H1 (cell line): ENCODE measurements around the gene ADGRF1. TPM values are rescaled to one million over a fixed set of nuclear protein-coding genes. Genes with fewer than 3 reads are reported as not detected.

Experiments
- CTCF ChIA-PET: fragments of 300-600 bp; sonication (Branson Sonifier 250); formaldehyde crosslinking; loops from one replicate; lab custom pipeline; 2021; ENCODE audit not compliant: partially characterized antibody; lab: Charles Lee
- POLR2A ChIA-PET: fragments of 300-600 bp; sonication (Branson Sonifier 250); formaldehyde crosslinking; loops from one replicate; lab custom pipeline; 2021; ENCODE audit warnings: inconsistent platforms; ENCODE audit not compliant: partially characterized antibody; lab: Charles Lee
- DNase-seq, 2 experiments: peaks; one replicate each; pipeline versions ENCODE4 v3.0.0 to v3.0.0-alpha.2; 2010 to 2022; ENCODE audit warnings: low spot score in 2 of 2, low read depth in 1 of 2, mixed read lengths in 1 of 2
- FAIRE-seq: peaks from 2 replicates; lab custom pipeline; 2011; peaks lifted over from hg19 to GRCh38; lab: Jason Lieb, UNC
- H2AFZ ChIP-seq: 2 replicates; pipeline ENCODE4 v1.8.1; 2012; ENCODE audit warnings: low read length, inconsistent platforms
- H2AK5ac ChIP-seq: 2 replicates; pipeline ENCODE4 v1.6.1; 2013; ENCODE audit warnings: low read depth, low read length
- H2BK120ac ChIP-seq: replicated peaks from 2 replicates; pipeline ENCODE3; 2013; ENCODE audit warnings: low read depth, low read length, inconsistent platforms
- H2BK12ac ChIP-seq: 2 replicates; pipeline ENCODE4 v1.6.1; 2013; ENCODE audit warnings: low read depth, low read length
- H2BK15ac ChIP-seq: 2 replicates; pipeline ENCODE4 v1.6.1; 2013; ENCODE audit warnings: low read length
- H2BK20ac ChIP-seq: 2 replicates; pipeline ENCODE4 v1.6.1; 2013; ENCODE audit warnings: low read length
- H2BK5ac ChIP-seq: 2 replicates; pipeline ENCODE4 v1.6.1; 2013; ENCODE audit warnings: low read depth, low read length
- H3K14ac ChIP-seq: 2 replicates; pipeline ENCODE4 v1.6.1; 2013; ENCODE audit warnings: inconsistent platforms; ENCODE audit not compliant: insufficient read length
- H3K18ac ChIP-seq: 2 replicates; pipeline ENCODE4 v1.6.1; 2013; ENCODE audit warnings: low read length; ENCODE audit errors: extremely low read depth
- H3K23ac ChIP-seq: 2 replicates; pipeline ENCODE4 v1.6.1; 2013; ENCODE audit warnings: inconsistent platforms; ENCODE audit not compliant: insufficient read length
- H3K23me2 ChIP-seq: 2 replicates; pipeline ENCODE4 v1.6.1; 2013; ENCODE audit warnings: low read depth, low read length
- H3K27ac ChIP-seq: 2 replicates; pipeline ENCODE4 v1.6.1; 2011; ENCODE audit warnings: low read depth, low read length, inconsistent platforms
- H3K27me3 ChIP-seq, 4 experiments: replicated peaks in 1 of 4; 1 replicate in 1 of 4; 2 replicates in 3 of 4; pipeline versions ENCODE4 v1.6.1 to v1.8.1; 2011 to 2013; ENCODE audit warnings: low read length in 3 of 4, mild to moderate bottlenecking in 3 of 4, inconsistent platforms in 2 of 4, mixed read lengths in 2 of 4, moderate library complexity in 1 of 4; ENCODE audit not compliant: control insufficient read depth in 3 of 4, insufficient read depth in 3 of 4; ENCODE audit errors: extremely low read depth in 1 of 4
- H3K36me3 ChIP-seq, 4 experiments: 2 replicates each; pipeline versions ENCODE4 v1.6.1 to v1.8.1; 2011 to 2013; ENCODE audit warnings: mild to moderate bottlenecking in 4 of 4, low read length in 3 of 4, moderate library complexity in 2 of 4, control low read depth in 1 of 4, inconsistent platforms in 1 of 4; ENCODE audit not compliant: insufficient read depth in 4 of 4, control insufficient read depth in 2 of 4
- H3K4ac ChIP-seq: replicated peaks from 2 replicates; pipeline ENCODE3; 2013; ENCODE audit warnings: low read length, low read depth, mixed read lengths, inconsistent platforms; ENCODE audit not compliant: insufficient read length
- H3K4me1 ChIP-seq, 4 experiments: replicated peaks in 1 of 4; 1 replicate in 1 of 4; 2 replicates in 3 of 4; pipeline versions ENCODE4 v1.6.1 to v1.8.1; 2011 to 2013; ENCODE audit warnings: low read length in 3 of 4, inconsistent platforms in 2 of 4, mixed read lengths in 1 of 4; ENCODE audit not compliant: insufficient read depth in 4 of 4, control insufficient read depth in 3 of 4
- H3K4me2 ChIP-seq, 2 experiments: 2 replicates each; pipeline versions ENCODE4 v1.6.1 to v1.8.1; 2011 to 2013; ENCODE audit warnings: low read depth in 2 of 2, low read length in 2 of 2, control low read depth in 1 of 2, inconsistent platforms in 1 of 2, mild to moderate bottlenecking in 1 of 2; ENCODE audit not compliant: insufficient read depth in 1 of 2
- H3K4me3 ChIP-seq, 4 experiments: fragments of 200-600, 300-600 bp in 1 of 4; sonication (generic), shearing (Covaris generic), sonication (Bioruptor Twin) in 1 of 4; 2 replicates each; pipeline versions ENCODE4 v1.5.1 to v1.8.1; 2011 to 2016; ENCODE audit warnings: low read length in 4 of 4, low read depth in 3 of 4, control low read depth in 2 of 4, inconsistent platforms in 2 of 4, mild to moderate bottlenecking in 2 of 4, mixed read lengths in 1 of 4, moderate library complexity in 1 of 4; ENCODE audit not compliant: insufficient read depth in 2 of 4; ENCODE audit errors: extremely low read depth in 1 of 4
- H3K56ac ChIP-seq: replicated peaks from 2 replicates; pipeline ENCODE3; 2013; ENCODE audit warnings: low read depth, mild to moderate bottlenecking, mixed read lengths, low read length, inconsistent platforms; ENCODE audit not compliant: insufficient read length
- H3K79me1 ChIP-seq: 2 replicates; pipeline ENCODE4 v1.6.1; 2013; ENCODE audit warnings: low read depth, low read length, control low read depth
- H3K79me2 ChIP-seq, 2 experiments: 2 replicates each; pipeline versions ENCODE4 v1.6.1 to v1.8.1; 2012 to 2013; ENCODE audit warnings: low read length in 2 of 2, mild to moderate bottlenecking in 2 of 2, inconsistent platforms in 1 of 2; ENCODE audit not compliant: insufficient read depth in 2 of 2, control insufficient read depth in 1 of 2
- H3K9ac ChIP-seq, 4 experiments: replicated peaks in 1 of 4; 1 replicate in 1 of 4; 2 replicates in 3 of 4; pipeline versions ENCODE4 v1.6.1 to v1.8.1; 2011 to 2013; ENCODE audit warnings: low read depth in 3 of 4, low read length in 3 of 4, control low read depth in 2 of 4, mild to moderate bottlenecking in 2 of 4, moderate library complexity in 2 of 4, inconsistent platforms in 1 of 4; ENCODE audit errors: extremely low read depth in 1 of 4
- H3K9me3 ChIP-seq, 2 experiments: 2 replicates each; pipeline versions ENCODE4 v1.6.1 to v1.8.1; 2012 to 2013; ENCODE audit warnings: mild to moderate bottlenecking in 2 of 2, moderate library complexity in 2 of 2, control low read depth in 1 of 2, inconsistent platforms in 1 of 2, low read depth in 1 of 2, low read length in 1 of 2, mixed read lengths in 1 of 2; ENCODE audit not compliant: insufficient read depth in 2 of 2
- H4K20me1 ChIP-seq, 2 experiments: replicated peaks in 1 of 2; 2 replicates each; pipeline versions ENCODE3 to v1.8.1; 2011 to 2013; ENCODE audit warnings: inconsistent platforms in 2 of 2, low read length in 2 of 2, mild to moderate bottlenecking in 1 of 2; ENCODE audit not compliant: insufficient read depth in 2 of 2, control insufficient read depth in 1 of 2
- H4K5ac ChIP-seq: 2 replicates; pipeline ENCODE4 v1.6.1; 2013; ENCODE audit warnings: low read length, low read depth, mixed read lengths, inconsistent platforms; ENCODE audit not compliant: insufficient read length
- H4K8ac ChIP-seq: 2 replicates; pipeline ENCODE4 v1.8.0; 2013; ENCODE audit warnings: mild to moderate bottlenecking, moderate library complexity, low read length, inconsistent platforms; ENCODE audit not compliant: insufficient read depth; ENCODE audit errors: extremely low read depth
- H4K91ac ChIP-seq: replicated peaks from 2 replicates; pipeline ENCODE3; 2013; ENCODE audit warnings: low read length, mixed read lengths, inconsistent platforms; ENCODE audit not compliant: insufficient read length
- BCL11A ChIP-seq, 2 experiments: IDR thresholded peaks; one replicate each; pipeline ENCODE4 v1.6.1; 2011; ENCODE audit warnings: low read depth in 2 of 2, low read length in 2 of 2, mild to moderate bottlenecking in 2 of 2
- BRCA1 ChIP-seq: IDR thresholded peaks from 2 replicates; pipeline ENCODE4 v1.6.1; 2012; ENCODE audit warnings: low read depth, low read length, improper control_type of control experiment
- FOSL1 ChIP-seq: IDR thresholded peaks from 2 replicates; pipeline ENCODE4 v1.6.1; 2011; ENCODE audit warnings: mild to moderate bottlenecking, low read depth, low read length, moderate library complexity; ENCODE audit not compliant: insufficient read depth
- GABPA ChIP-seq: IDR thresholded peaks from 2 replicates; pipeline ENCODE4 v1.6.1; 2011; ENCODE audit warnings: mild to moderate bottlenecking, low read length, moderate library complexity, borderline replicate concordance; ENCODE audit not compliant: insufficient read depth
- HDAC6 ChIP-seq: IDR thresholded peaks from one replicate; pipeline ENCODE4 v1.7.1; 2012; ENCODE audit warnings: low read depth, mild to moderate bottlenecking, inconsistent platforms, low read length, moderate library complexity
- NANOG ChIP-seq: IDR thresholded peaks from 2 replicates; pipeline ENCODE4 v1.6.1; 2011; ENCODE audit warnings: low read length, low read depth, mild to moderate bottlenecking, inconsistent platforms; ENCODE audit not compliant: insufficient read depth, poor library complexity, severe bottlenecking
- SP1 ChIP-seq: IDR thresholded peaks from 2 replicates; pipeline ENCODE4 v1.6.1; 2011; ENCODE audit warnings: low read depth, low read length
- SUZ12 ChIP-seq: fragments of 200-600 bp; sonication (generic); IDR thresholded peaks from 2 replicates; pipeline ENCODE4 v1.6.1; 2012; ENCODE audit warnings: mild to moderate bottlenecking, inconsistent platforms, low read length, moderate library complexity, mixed read lengths
- USF2 ChIP-seq: IDR thresholded peaks from 2 replicates; pipeline ENCODE4 v1.6.1; 2011; ENCODE audit warnings: low read length, improper control_type of control experiment
- WGBS, 2 experiments: shearing (Covaris generic) in 1 of 2; methylation state at CpG; one replicate each; pipeline versions ENCODE4 v1.1.6 to v1.1.7; 2013 to 2015; ENCODE audit warnings: low lambda C conversion rate in 2 of 2, mixed read lengths in 2 of 2, inconsistent platforms in 1 of 2, low coverage in 1 of 2, missing lambda C conversion rate in 1 of 2; ENCODE audit not compliant: insufficient replicate concordance in 2 of 2, insufficient coverage in 1 of 2, insufficient read length in 1 of 2; ENCODE audit errors: extremely low coverage in 1 of 2, missing lambda C conversion rate in 1 of 2; 5-methylcytosine and 5-hydroxymethylcytosine counted together
- polyA plus RNA-seq, 7 experiments: library from polyadenylated mRNA; depleted of rRNA in 3 of 7; stranded (reverse) in 5 of 7; unstranded in 2 of 7; fragments of >200 nt in 5 of 7; fragments of 200-250 nt in 2 of 7; gene quantifications; 1 replicate in 5 of 7; 2 replicates in 1 of 7; 4 replicates in 1 of 7; pipeline versions ENCODE4 v1.2.1 to v1.2.3, GENCODE V29; 2011 to 2013; ENCODE audit warnings: missing spikeins in 2 of 7, mixed read lengths in 2 of 7
- total RNA-seq: library from RNA; stranded (reverse); fragmentation: NEBNext Ultra II Directional; extraction: Animal tissue kit (Norgen Biotek cat#: 25700); gene quantifications from 2 replicates; pipeline ENCODE4 v1.2.1, GENCODE V29; 2021

Gene ADGRF1
- total and polyA plus RNA-seq, 2 of the 8 experiments (the other 6 are each of a cell fraction or from before 2014, with no cell fraction given) = not detected

DNA sequence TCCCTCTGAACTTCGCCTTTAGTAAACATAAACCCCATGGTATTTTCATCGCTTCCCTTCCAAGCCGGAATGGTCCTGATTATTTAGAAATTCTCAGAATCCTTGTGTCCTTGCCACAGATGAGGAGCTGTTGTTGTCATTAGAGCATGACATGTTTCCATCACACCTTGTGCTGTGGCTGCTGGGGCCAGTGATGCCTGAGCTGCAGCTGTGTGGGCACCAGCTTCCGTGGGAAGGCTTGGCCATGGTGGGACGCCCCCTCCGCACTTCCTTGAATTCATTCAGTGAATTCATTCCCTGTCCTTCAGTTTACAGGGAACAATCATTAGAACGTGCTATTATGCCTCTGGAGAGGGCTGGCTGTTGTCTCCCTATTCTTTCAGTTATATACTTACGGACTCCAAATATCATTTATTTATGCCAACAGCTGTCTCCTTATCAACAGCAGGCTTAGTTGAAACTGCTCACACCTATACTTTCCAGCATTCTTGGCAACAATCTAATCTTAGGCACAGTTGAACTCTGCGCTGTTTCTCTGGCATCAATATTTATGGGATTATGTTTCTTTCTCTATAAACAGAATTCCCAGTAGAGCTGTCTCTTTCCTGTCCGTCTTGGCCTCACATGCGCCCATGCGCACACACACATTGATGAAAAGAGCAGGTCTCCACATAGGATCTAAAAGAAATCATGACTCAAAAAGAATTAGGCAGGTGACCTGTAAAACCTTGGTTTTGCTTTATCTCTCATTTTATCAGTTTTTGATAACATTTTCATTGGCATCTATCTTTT is 9.0 kb downstream of the ADGRF1 start:
- no peaks in the 10 kb centered on the region for H3K36me3 ChIP-seq
- H3K23ac ChIP-seq = no peak overlapping the region
- H3K56ac ChIP-seq = no peak overlapping the region
- H3K4me1 ChIP-seq = peaks cover 0 to 4% (median under 1%) of the 10 kb centered on the region in 4 experiments; a peak in 2 of 7 replicates
- no peak overlapping the region for H3K4ac ChIP-seq
- no peak overlapping the region for H4K5ac ChIP-seq
- no peaks in the 10 kb centered on the region for H3K9me3 ChIP-seq
- ChIA-PET POLR2A (no interaction called here), CTCF (interaction anchor here (1.5 to 2.9 kb wide), 3 partner anchors 9 to 13 kb away, joined by 5 to 23 read pairs (median 12); partner anchors contain the start of gene ADGRF1)
- H3K23me2 ChIP-seq = no peaks in the 10 kb centered on the region
- FAIRE-seq = no peak
- no peak overlapping the region for H2BK5ac ChIP-seq
- H3K79me1 ChIP-seq = no peaks in the 10 kb centered on the region
- no peak overlapping the region for H2AK5ac ChIP-seq
- H4K8ac ChIP-seq = no peak overlapping the region
- H4K20me1 ChIP-seq = no peaks in the 10 kb centered on the region
- no peak overlapping the region for H3K4me2 ChIP-seq
- no peak overlapping the region for H2BK120ac ChIP-seq
- H2BK20ac ChIP-seq = no peak overlapping the region
- H3K18ac ChIP-seq = no peak overlapping the region
- no peak overlapping the region for H3K9ac ChIP-seq
- 95% methylated on average over 12 of the region's 12 CpGs; no CpG with 5 or more reads in 1 of the 2 experiments for WGBS, 2 experiments
- no peak overlapping the region for H3K27ac ChIP-seq
- no peak overlapping the region for H3K14ac ChIP-seq
- H4K91ac ChIP-seq = no peak overlapping the region
- H3K4me3 ChIP-seq = no peak overlapping the region
- no peak overlapping the region for H2BK12ac ChIP-seq
- 0 out of 2 replicates have a peak overlapping the region, but pooled peaks have one; percentile 17 for H2AFZ ChIP-seq
- DNase-seq = no peak
- H3K27me3 ChIP-seq = no peaks in the 10 kb centered on the region
- no peaks in the 10 kb centered on the region for H3K79me2 ChIP-seq
- no peak overlapping the region for H2BK15ac ChIP-seq
- TF ChIP-seq SUZ12 = no peak
- no peak for TF ChIP-seq GABPA
- no peak for TF ChIP-seq NANOG
- no peak for TF ChIP-seq USF2
- TF ChIP-seq SP1 = no peak
- no peak for TF ChIP-seq FOSL1
- no peak for TF ChIP-seq BCL11A (IDR thresholded peaks at IDR 0.05; ENCODE audit: low read depth in 2 of 2, low read length in 2 of 2)
- TF ChIP-seq HDAC6 = no peak
- no peak for TF ChIP-seq BRCA1
